ENCODE results near the gene ZNF76. TPM values are rescaled to one million over a fixed set of nuclear protein-coding genes. Genes with fewer than 3 reads are reported as not detected.

The ZNF76 gene
- total RNA-seq, 2 donors from 2014 or later, result 25.4 to 26.0 TPM

DNA sequence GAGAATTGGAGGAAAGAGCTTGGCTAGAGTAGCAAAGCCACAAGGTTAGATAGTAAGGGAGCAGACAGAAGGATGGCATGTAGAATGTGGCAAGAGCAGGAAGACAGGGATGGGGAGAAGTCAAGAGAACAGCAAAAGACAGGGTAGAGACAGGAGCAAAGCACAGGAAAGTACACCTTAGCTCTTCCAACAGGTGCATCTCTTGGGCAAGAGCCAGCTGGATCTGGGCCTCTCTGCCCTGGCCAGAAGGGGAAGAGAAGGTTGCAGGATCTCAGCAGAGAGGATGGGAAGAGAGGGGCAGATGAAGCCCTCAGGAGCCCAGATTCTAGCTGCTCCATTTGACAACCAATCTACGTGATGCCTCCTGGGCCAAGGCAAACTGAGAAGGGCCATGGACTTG, 29.0 kb upstream of the ZNF76 start:
- TF ChIP-seq, protein P1, sequence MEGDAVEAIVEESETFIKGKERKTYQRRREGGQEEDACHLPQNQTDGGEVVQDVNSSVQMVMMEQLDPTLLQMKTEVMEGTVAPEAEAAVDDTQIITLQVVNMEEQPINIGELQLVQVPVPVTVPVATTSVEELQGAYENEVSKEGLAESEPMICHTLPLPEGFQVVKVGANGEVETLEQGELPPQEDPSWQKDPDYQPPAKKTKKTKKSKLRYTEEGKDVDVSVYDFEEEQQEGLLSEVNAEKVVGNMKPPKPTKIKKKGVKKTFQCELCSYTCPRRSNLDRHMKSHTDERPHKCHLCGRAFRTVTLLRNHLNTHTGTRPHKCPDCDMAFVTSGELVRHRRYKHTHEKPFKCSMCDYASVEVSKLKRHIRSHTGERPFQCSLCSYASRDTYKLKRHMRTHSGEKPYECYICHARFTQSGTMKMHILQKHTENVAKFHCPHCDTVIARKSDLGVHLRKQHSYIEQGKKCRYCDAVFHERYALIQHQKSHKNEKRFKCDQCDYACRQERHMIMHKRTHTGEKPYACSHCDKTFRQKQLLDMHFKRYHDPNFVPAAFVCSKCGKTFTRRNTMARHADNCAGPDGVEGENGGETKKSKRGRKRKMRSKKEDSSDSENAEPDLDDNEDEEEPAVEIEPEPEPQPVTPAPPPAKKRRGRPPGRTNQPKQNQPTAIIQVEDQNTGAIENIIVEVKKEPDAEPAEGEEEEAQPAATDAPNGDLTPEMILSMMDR (IDR thresholded peaks at IDR 0.05), result no peak
- H3K27me3 ChIP-seq, result no peaks in the 10 kb centered on the region
- no peak overlapping the region for H3K4me3 ChIP-seq
- no peak overlapping the region for H3K27ac ChIP-seq
- no peak for DNase-seq (ENCODE audit: low spot score)
- H3K4me1 ChIP-seq, result peaks cover 0 to 9% of the 10 kb centered on the region in 2 donors
- no peaks in the 10 kb centered on the region for H3K36me3 ChIP-seq
- no peaks in the 10 kb centered on the region for H3K9me3 ChIP-seq

DNA sequence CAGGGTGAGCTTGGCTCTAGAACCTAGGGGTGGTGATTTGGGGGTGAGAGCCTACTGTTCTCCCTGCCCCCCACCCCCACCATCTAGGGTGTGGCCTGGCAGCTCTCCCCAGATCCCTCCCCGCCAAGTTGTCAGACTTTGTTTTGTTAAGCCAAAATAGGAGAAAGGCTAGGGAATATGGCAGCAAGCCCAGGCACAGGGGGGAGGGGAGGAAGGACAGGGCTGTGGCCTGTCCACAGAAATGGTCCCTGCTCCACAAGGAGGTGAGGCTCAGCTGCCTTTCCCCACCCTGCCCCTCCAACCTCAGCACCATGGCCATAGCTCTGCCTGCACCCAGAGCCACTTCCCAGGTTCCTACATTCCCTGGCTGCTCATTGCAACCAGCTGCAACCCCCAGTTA, 28.6 kb upstream of the ZNF76 start:
- no peaks in the 10 kb centered on the region for H3K9me3 ChIP-seq
- H3K27ac ChIP-seq, result no peak overlapping the region
- H3K4me3 ChIP-seq, result no peak overlapping the region
- TF ChIP-seq, protein P1 (IDR thresholded peaks at IDR 0.05), result no peak
- no peaks in the 10 kb centered on the region for H3K36me3 ChIP-seq
- peaks cover 0 to 9% of the 10 kb centered on the region in 2 donors for H3K4me1 ChIP-seq
- DNase-seq (ENCODE audit: low spot score), result no peak
- no peaks in the 10 kb centered on the region for H3K27me3 ChIP-seq

- Histone ChIP-seq H3K27me3 (no peaks in the 10 kb centered on the region), H3K4me1 (peaks cover 0 to 9% of the 10 kb centered on the region in 2 donors), H3K9me3 (no peaks in the 10 kb centered on the region), H3K36me3 (no peaks in the 10 kb centered on the region), H3K4me3 (no peak overlapping the region), H3K27ac (no peak overlapping the region)
- no peak for DNase-seq (ENCODE audit: low spot score)
- TF ChIP-seq, protein P1 (IDR thresholded peaks at IDR 0.05), result no peak
Measured at GRCh38 chr6:35231563-35231962, 28.0 kb upstream of the ZNF76 start.

- Histone ChIP-seq H3K4me3 (no peak overlapping the region), H3K27ac (no peak overlapping the region), H3K36me3 (no peaks in the 10 kb centered on the region), H3K4me1 (peaks cover 0 to 33% of the 10 kb centered on the region in 2 donors), H3K9me3 (no peaks in the 10 kb centered on the region), H3K27me3 (no peaks in the 10 kb centered on the region)
- DNase-seq (ENCODE audit: low spot score), result no peak
- TF ChIP-seq, protein P1 (IDR thresholded peaks at IDR 0.05), result no peak
Measured at GRCh38 chr6:35234901-35235300, 24.6 kb upstream of the ZNF76 start.

GRCh38 chr6:35236223-35236622, 23.3 kb upstream of the ZNF76 start:
- H3K4me3 ChIP-seq, result no peak overlapping the region
- peaks cover 0 to 34% of the 10 kb centered on the region in 2 donors for H3K4me1 ChIP-seq
- TF ChIP-seq, protein P1 (IDR thresholded peaks at IDR 0.05), result no peak
- DNase-seq (ENCODE audit: low spot score), result no peak
- no peaks in the 10 kb centered on the region for H3K36me3 ChIP-seq
- H3K27me3 ChIP-seq, result no peaks in the 10 kb centered on the region
- H3K9me3 ChIP-seq, result no peaks in the 10 kb centered on the region
- H3K27ac ChIP-seq, result no peak overlapping the region

DNA sequence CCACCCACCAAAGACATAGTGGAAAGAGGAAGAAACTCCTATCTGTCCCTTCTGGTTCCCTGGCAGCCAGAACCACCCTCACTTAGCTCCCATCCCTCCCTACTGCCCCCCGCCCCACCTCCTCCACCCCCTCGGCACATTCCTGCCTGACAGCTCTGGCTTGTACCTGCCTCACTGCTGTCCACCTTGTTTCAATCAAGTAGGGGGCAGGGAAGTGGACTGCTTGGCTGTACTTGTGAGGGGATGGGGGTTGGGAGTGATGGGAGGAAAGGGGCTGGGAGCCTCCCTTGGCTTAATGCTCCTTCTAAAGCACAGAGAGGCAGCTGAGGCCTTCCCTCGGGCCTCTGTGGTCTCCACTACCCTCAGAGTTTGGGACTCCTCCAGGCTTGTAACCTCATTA, 22.1 kb upstream of the ZNF76 start:
- TF ChIP-seq, protein P1 (IDR thresholded peaks at IDR 0.05), result no peak
- peaks cover 0 to 33% of the 10 kb centered on the region in 2 donors for H3K4me1 ChIP-seq
- no peaks in the 10 kb centered on the region for H3K9me3 ChIP-seq
- no peaks in the 10 kb centered on the region for H3K36me3 ChIP-seq
- no peak overlapping the region for H3K27ac ChIP-seq
- no peak overlapping the region for H3K4me3 ChIP-seq
- no peaks in the 10 kb centered on the region for H3K27me3 ChIP-seq
- no peak for DNase-seq (ENCODE audit: low spot score)
